ENCODE data around the gene NECTIN1.

NECTIN1 gene

GRCh38 chr11:119637481-119637880 lies 91.5 kb downstream of the NECTIN1 start:
- H3K4me1 ChIP-seq (ENCODE audit: control insufficient read depth, insufficient read depth, low read length): no peaks in the 10 kb centered on the region
- H3K4me3 ChIP-seq (ENCODE audit: low read depth, low read length): no peak overlapping the region
- no peaks in the 10 kb centered on the region for H3K36me3 ChIP-seq (ENCODE audit: control insufficient read depth, insufficient read depth, low read length)
- no peaks in the 10 kb centered on the region for H3K27me3 ChIP-seq (ENCODE audit: control insufficient read depth, insufficient read depth, low read length)
- no peak overlapping the region for H3K9ac ChIP-seq (ENCODE audit: low read depth, low read length)
- H3K9me3 ChIP-seq (ENCODE audit: control insufficient read depth, insufficient read depth, low read length): no peaks in the 10 kb centered on the region

- no peaks in the 10 kb centered on the region for H3K36me3 ChIP-seq (ENCODE audit: control insufficient read depth, insufficient read depth, low read length)
- peaks cover 2% of the 10 kb centered on the region for H3K27me3 ChIP-seq (ENCODE audit: control insufficient read depth, insufficient read depth, low read length)
- no peak overlapping the region for H3K9ac ChIP-seq (ENCODE audit: low read depth, low read length)
- no peaks in the 10 kb centered on the region for H3K9me3 ChIP-seq (ENCODE audit: control insufficient read depth, insufficient read depth, low read length)
- no peaks in the 10 kb centered on the region for H3K4me1 ChIP-seq (ENCODE audit: control insufficient read depth, insufficient read depth, low read length)
- no peak overlapping the region for H3K4me3 ChIP-seq (ENCODE audit: low read depth, low read length)
These were observed 93.2 kb downstream of the NECTIN1 start for GRCh38 chr11:119635776-119636175.

GRCh38 chr11:119635041-119635740 lies 93.8 kb downstream of the NECTIN1 start:
- H3K9me3 ChIP-seq (ENCODE audit: control insufficient read depth, insufficient read depth, low read length): no peaks in the 10 kb centered on the region
- H3K27me3 ChIP-seq (ENCODE audit: control insufficient read depth, insufficient read depth, low read length): peaks cover 2% of the 10 kb centered on the region
- H3K4me1 ChIP-seq (ENCODE audit: control insufficient read depth, insufficient read depth, low read length): no peaks in the 10 kb centered on the region
- no peaks in the 10 kb centered on the region for H3K36me3 ChIP-seq (ENCODE audit: control insufficient read depth, insufficient read depth, low read length)
- no peak overlapping the region for H3K4me3 ChIP-seq (ENCODE audit: low read depth, low read length)
- no peak overlapping the region for H3K9ac ChIP-seq (ENCODE audit: low read depth, low read length)

GRCh38 chr11:119634301-119634700 lies 94.7 kb downstream of the NECTIN1 start:
- no peak overlapping the region for H3K9ac ChIP-seq (ENCODE audit: low read depth, low read length)
- H3K9me3 ChIP-seq (ENCODE audit: control insufficient read depth, insufficient read depth, low read length): no peaks in the 10 kb centered on the region
- no peaks in the 10 kb centered on the region for H3K36me3 ChIP-seq (ENCODE audit: control insufficient read depth, insufficient read depth, low read length)
- no peak overlapping the region for H3K4me3 ChIP-seq (ENCODE audit: low read depth, low read length)
- H3K4me1 ChIP-seq (ENCODE audit: control insufficient read depth, insufficient read depth, low read length): no peaks in the 10 kb centered on the region
- H3K27me3 ChIP-seq (ENCODE audit: control insufficient read depth, insufficient read depth, low read length): peaks cover 2% of the 10 kb centered on the region

GRCh38 chr11:119629834-119630624 lies 99.0 kb downstream of the NECTIN1 start:
- no peak overlapping the region for H3K4me3 ChIP-seq (ENCODE audit: low read depth, low read length)
- peaks cover 2% of the 10 kb centered on the region for H3K27me3 ChIP-seq (ENCODE audit: control insufficient read depth, insufficient read depth, low read length)
- no peaks in the 10 kb centered on the region for H3K9me3 ChIP-seq (ENCODE audit: control insufficient read depth, insufficient read depth, low read length)
- H3K36me3 ChIP-seq (ENCODE audit: control insufficient read depth, insufficient read depth, low read length): no peaks in the 10 kb centered on the region
- no peak overlapping the region for H3K9ac ChIP-seq (ENCODE audit: low read depth, low read length)
- H3K4me1 ChIP-seq (ENCODE audit: control insufficient read depth, insufficient read depth, low read length): peaks cover 6% of the 10 kb centered on the region

GRCh38 chr11:119629085-119629484 lies 99.9 kb downstream of the NECTIN1 start:
- H3K4me3 ChIP-seq (ENCODE audit: low read depth, low read length): no peak overlapping the region
- H3K4me1 ChIP-seq (ENCODE audit: control insufficient read depth, insufficient read depth, low read length): peaks cover 7% of the 10 kb centered on the region
- H3K9me3 ChIP-seq (ENCODE audit: control insufficient read depth, insufficient read depth, low read length): no peaks in the 10 kb centered on the region
- H3K27me3 ChIP-seq (ENCODE audit: control insufficient read depth, insufficient read depth, low read length): peaks cover 2% of the 10 kb centered on the region
- no peak overlapping the region for H3K9ac ChIP-seq (ENCODE audit: low read depth, low read length)
- no peaks in the 10 kb centered on the region for H3K36me3 ChIP-seq (ENCODE audit: control insufficient read depth, insufficient read depth, low read length)

GRCh38 chr11:119627286-119627685 lies 101.7 kb downstream of the NECTIN1 start:
- H3K9ac ChIP-seq (ENCODE audit: low read depth, low read length): no peak overlapping the region
- peaks cover 12% of the 10 kb centered on the region for H3K4me1 ChIP-seq (ENCODE audit: control insufficient read depth, insufficient read depth, low read length)
- H3K36me3 ChIP-seq (ENCODE audit: control insufficient read depth, insufficient read depth, low read length): no peaks in the 10 kb centered on the region
- H3K27me3 ChIP-seq (ENCODE audit: control insufficient read depth, insufficient read depth, low read length): peaks cover 2% of the 10 kb centered on the region
- no peaks in the 10 kb centered on the region for H3K9me3 ChIP-seq (ENCODE audit: control insufficient read depth, insufficient read depth, low read length)
- no peak overlapping the region for H3K4me3 ChIP-seq (ENCODE audit: low read depth, low read length)

GRCh38 chr11:119626871-119627270 lies 102.1 kb downstream of the NECTIN1 start:
- H3K4me1 ChIP-seq (ENCODE audit: control insufficient read depth, insufficient read depth, low read length): peaks cover 12% of the 10 kb centered on the region
- no peaks in the 10 kb centered on the region for H3K36me3 ChIP-seq (ENCODE audit: control insufficient read depth, insufficient read depth, low read length)
- peaks cover 1% of the 10 kb centered on the region for H3K27me3 ChIP-seq (ENCODE audit: control insufficient read depth, insufficient read depth, low read length)
- no peaks in the 10 kb centered on the region for H3K9me3 ChIP-seq (ENCODE audit: control insufficient read depth, insufficient read depth, low read length)
- no peak overlapping the region for H3K9ac ChIP-seq (ENCODE audit: low read depth, low read length)
- no peak overlapping the region for H3K4me3 ChIP-seq (ENCODE audit: low read depth, low read length)

- H3K4me3 ChIP-seq (ENCODE audit: low read depth, low read length): no peak overlapping the region
- no peaks in the 10 kb centered on the region for H3K27me3 ChIP-seq (ENCODE audit: control insufficient read depth, insufficient read depth, low read length)
- no peak overlapping the region for H3K9ac ChIP-seq (ENCODE audit: low read depth, low read length)
- H3K4me1 ChIP-seq (ENCODE audit: control insufficient read depth, insufficient read depth, low read length): peaks cover 12% of the 10 kb centered on the region
- H3K9me3 ChIP-seq (ENCODE audit: control insufficient read depth, insufficient read depth, low read length): no peaks in the 10 kb centered on the region
- H3K36me3 ChIP-seq (ENCODE audit: control insufficient read depth, insufficient read depth, low read length): no peaks in the 10 kb centered on the region
These were observed 102.7 kb downstream of the NECTIN1 start for GRCh38 chr11:119626197-119626841.

GRCh38 chr11:119625206-119625978 lies 103.6 kb downstream of the NECTIN1 start:
- H3K4me3 ChIP-seq (ENCODE audit: low read depth, low read length): no peak overlapping the region
- H3K27me3 ChIP-seq (ENCODE audit: control insufficient read depth, insufficient read depth, low read length): no peaks in the 10 kb centered on the region
- H3K36me3 ChIP-seq (ENCODE audit: control insufficient read depth, insufficient read depth, low read length): no peaks in the 10 kb centered on the region
- H3K4me1 ChIP-seq (ENCODE audit: control insufficient read depth, insufficient read depth, low read length): peaks cover 12% of the 10 kb centered on the region
- H3K9me3 ChIP-seq (ENCODE audit: control insufficient read depth, insufficient read depth, low read length): no peaks in the 10 kb centered on the region
- H3K9ac ChIP-seq (ENCODE audit: low read depth, low read length): no peak overlapping the region

- H3K9ac ChIP-seq (ENCODE audit: low read depth, low read length): no peak overlapping the region
- H3K4me3 ChIP-seq (ENCODE audit: low read depth, low read length): no peak overlapping the region
- peaks cover 12% of the 10 kb centered on the region for H3K4me1 ChIP-seq (ENCODE audit: control insufficient read depth, insufficient read depth, low read length)
- no peaks in the 10 kb centered on the region for H3K9me3 ChIP-seq (ENCODE audit: control insufficient read depth, insufficient read depth, low read length)
- no peaks in the 10 kb centered on the region for H3K27me3 ChIP-seq (ENCODE audit: control insufficient read depth, insufficient read depth, low read length)
- no peaks in the 10 kb centered on the region for H3K36me3 ChIP-seq (ENCODE audit: control insufficient read depth, insufficient read depth, low read length)
These were observed 104.4 kb downstream of the NECTIN1 start for GRCh38 chr11:119624629-119625028.

Measured in iPS-15b (cell line).